Measurements from ENCODE around the gene E2F1. TPM values are rescaled to one million over a fixed set of nuclear protein-coding genes. Genes with fewer than 3 reads are reported as not detected.

The E2F1 gene
- total and polyA plus RNA-seq, 2 donors (not counting 3 experiments of a cell fraction or from before 2014, with no cell fraction given), result 20.7 to 29.6 TPM

GRCh38 chr20:33729101-33729500 lies 42.9 kb upstream of the E2F1 start:
- no peaks in the 10 kb centered on the region for H3K9me1 ChIP-seq (replicated peaks; ENCODE audit: control insufficient read depth, extremely low read depth, insufficient read depth, low read length)
- no peak overlapping the region for H3K27ac ChIP-seq (ENCODE audit: insufficient read depth, low read depth, low read length)
- no peak overlapping the region for H2AFZ ChIP-seq (ENCODE audit: low read depth, low read length)
- H4K20me1 ChIP-seq (replicated peaks; ENCODE audit: control insufficient read depth, extremely low read depth, insufficient read depth, low read length), result no peaks in the 10 kb centered on the region
- no peaks in the 10 kb centered on the region for H3K27me3 ChIP-seq (ENCODE audit: control insufficient read depth in 2 of 2, insufficient read depth in 2 of 2, low read length in 2 of 2)
- no peak overlapping the region for H3K9ac ChIP-seq (replicated peaks; ENCODE audit: extremely low read depth, insufficient read depth, low read length)
- no peaks in the 10 kb centered on the region for H3K9me3 ChIP-seq (replicated peaks; ENCODE audit: control insufficient read depth, insufficient read depth, low read length)
- H3K4me1 ChIP-seq (ENCODE audit: control insufficient read depth, extremely low read depth, insufficient read depth, low read length), result peaks cover 21% of the 10 kb centered on the region
- FAIRE-seq (no peak), DNase-seq (ENCODE audit: low read depth, low spot score) (no peak)
- H3K36me3 ChIP-seq (ENCODE audit: control insufficient read depth in 2 of 2, extremely low read depth in 1 of 2, insufficient read depth in 2 of 2, low read length in 2 of 2), result no peaks in the 10 kb centered on the region
- H3K4me2 ChIP-seq (ENCODE audit: insufficient read depth, low read length), result no peak overlapping the region
- no peaks in the 10 kb centered on the region for H3K79me2 ChIP-seq (ENCODE audit: control insufficient read depth, insufficient read depth, low read length)
- intact Hi-C loops (cut with micrococcal nuclease), result no loop called here
- H3K4me3 ChIP-seq (replicated peaks in 1 of 3; ENCODE audit: insufficient read depth in 1 of 3, low read depth in 1 of 3, low read length in 3 of 3), result no peak overlapping the region
- no TSS peak for BruUV-seq (replicated peaks)
- ChIA-PET CTCF (no interaction called here), POLR2A (no interaction called here)
- dilution Hi-C loops (cut with MboI; ENCODE audit: extremely low pct_ligation_motif_present, low sequenced_read_pairs), result no loop called here
- TF ChIP-seq POLR2AphosphoS5 (IDR thresholded peaks at IDR 0.05; ENCODE audit: insufficient read depth, low read depth, low read length) (no peak), MYC (IDR thresholded peaks at IDR 0.05; ENCODE audit: low read depth, low read length) (no peak), FOS (IDR thresholded peaks at IDR 0.05; ENCODE audit: borderline replicate concordance, insufficient read depth, low read length) (no peak), CTCF (IDR thresholded peaks at IDR 0.05; ENCODE audit: extremely low read depth in 1 of 2, insufficient read depth in 1 of 2, low read depth in 1 of 2, low read length in 2 of 2) (no peak), EZH2 (IDR thresholded peaks at IDR 0.05; ENCODE audit: borderline replicate concordance, low read depth, low read length, severe bottlenecking) (no peak), GATA2 (IDR thresholded peaks at IDR 0.05; ENCODE audit: insufficient read depth, insufficient read length, low read depth, low read length) (no peak), MAX (IDR thresholded peaks at IDR 0.05; ENCODE audit: insufficient read depth, insufficient read length) (no peak), POLR2A (IDR thresholded peaks at IDR 0.05; ENCODE audit: low read depth, low read length) (no peak), JUN (IDR thresholded peaks at IDR 0.05; ENCODE audit: borderline replicate concordance, insufficient read depth, insufficient read length, low read depth) (no peak)
